ENCODE results near the gene IFNAR1.
"Not testable (repeated sequence)": the region's sequence is repeated elsewhere in the genome, so short reads cannot be mapped to it uniquely, and the experiment has no call there.

IFNAR1 gene

DNA sequence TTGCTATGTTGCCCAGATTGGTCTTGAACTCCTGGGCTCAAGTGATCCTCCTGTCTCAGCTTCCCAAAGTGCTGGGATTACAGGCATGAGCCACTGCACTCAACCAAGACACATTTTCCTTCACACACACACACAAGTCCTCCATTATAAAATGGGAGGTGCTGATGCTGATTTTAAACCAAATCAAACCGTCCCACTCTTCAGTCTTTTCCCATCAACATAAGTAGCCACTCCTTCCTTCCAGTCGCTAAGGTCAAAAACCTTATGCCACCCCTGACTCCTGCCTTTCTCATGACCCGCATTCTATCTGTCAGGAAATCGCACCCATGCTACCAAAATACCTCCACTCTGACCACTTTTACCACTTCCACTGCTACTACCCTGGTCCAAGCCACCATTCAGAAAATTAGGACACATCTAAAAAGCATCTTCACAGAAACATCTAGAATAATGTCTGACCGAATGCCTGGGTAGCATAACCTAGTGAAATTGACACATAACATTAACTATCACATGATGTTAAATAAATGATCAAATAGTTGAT is 50.4 kb downstream of the IFNAR1 start:
- no peak for DNase-seq (ENCODE audit: low read depth, low spot score)

DNA sequence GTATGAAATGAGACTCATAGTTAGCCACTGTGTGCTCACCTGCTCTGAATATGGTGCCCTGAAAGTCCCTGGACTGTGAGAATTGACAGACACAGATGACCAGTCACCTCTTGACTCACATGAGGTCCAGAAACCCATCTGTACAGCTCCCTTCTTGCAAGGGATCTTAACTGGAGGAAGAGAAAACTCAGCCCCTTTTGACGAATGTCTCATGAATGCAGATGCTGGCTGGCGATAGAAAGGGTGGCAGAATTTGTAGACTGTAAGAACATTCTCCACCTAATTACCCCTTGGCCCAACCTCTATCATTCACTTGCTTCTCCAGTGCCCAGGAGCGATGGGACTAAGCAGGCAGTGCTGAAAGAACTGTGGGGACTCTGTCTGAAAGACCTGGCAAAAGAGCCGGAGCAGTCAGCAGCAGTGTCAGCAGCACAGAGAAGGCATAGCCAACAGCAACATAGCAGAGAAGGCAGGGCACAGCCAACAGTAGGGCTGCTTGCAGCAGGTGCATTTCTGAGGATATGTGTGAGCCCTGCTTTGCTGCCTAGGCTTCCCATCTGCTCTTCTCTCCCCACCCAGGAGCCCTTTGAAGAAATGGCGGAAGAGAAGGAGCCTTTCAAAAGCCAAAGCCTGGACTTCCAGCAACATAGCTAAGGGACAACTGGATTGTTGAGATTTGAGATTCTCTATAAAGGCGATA is 52.6 kb downstream of the IFNAR1 start:
- no peak for DNase-seq (ENCODE audit: low read depth, low spot score)

DNA sequence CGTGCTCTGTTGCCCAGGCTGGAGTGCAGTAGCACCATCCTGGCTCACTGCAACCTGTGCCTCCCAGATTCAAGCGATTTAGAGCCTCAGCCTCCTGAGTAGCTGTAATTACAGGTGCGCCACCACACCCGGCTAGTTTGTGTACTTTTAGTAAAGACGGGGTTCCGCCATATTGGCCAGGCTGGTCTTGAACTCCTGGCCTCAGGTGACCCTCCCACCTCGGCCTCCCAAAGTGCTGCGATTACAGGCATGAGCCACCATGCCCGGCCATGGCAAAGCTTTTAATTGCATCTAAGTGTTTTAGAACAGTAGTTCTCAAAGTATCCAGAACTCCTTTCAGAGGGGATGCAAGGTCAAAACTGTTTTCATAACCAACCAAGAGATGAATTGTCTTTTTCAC is 53.3 kb downstream of the IFNAR1 start:
- DNase-seq (ENCODE audit: low read depth, low spot score): no peak

DNA sequence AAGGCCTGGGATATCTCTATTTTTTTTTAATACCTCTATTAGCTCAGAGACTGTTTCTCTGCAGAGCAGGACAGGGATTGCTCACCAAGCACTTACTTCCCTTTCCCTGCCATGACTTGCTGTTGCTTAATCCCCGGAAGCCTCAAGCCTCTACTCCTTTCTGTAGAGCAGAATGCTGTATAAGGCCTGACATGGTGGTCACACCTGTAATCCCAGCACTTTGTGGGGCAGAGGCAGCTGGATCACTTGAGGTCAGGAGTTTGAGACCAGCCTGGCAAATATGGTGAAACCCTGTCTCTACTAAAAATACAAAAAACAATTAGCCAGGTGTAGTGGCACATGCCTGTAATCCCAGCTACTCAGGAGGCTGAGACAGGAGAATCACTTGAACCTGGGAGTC is 55.2 kb downstream of the IFNAR1 start:
- not testable (repeated sequence) for DNase-seq (ENCODE audit: low read depth, low spot score)

DNA sequence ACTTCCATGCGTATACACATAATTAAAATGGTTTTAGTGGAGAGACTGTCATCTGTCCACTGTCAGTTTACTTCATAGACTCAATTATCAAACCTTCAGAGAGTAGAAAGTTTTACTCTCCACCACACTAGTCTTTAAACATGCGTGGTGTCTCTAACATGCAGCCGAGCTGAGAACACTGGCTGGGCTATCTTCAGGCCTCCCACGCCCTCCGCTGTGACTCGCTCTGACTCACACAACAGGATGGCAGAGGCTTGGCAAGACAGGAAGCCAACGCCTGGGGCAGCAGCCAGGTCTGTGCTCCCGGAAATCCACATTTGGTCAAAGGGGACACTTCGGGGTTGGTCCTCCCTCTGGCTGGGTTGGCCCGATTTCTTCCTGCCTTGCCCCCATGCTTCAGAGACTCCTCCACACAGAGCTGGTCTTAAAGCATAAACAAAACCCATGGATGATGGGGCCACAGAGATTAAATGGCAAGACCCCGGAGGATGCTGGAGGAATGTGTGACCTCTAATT is 55.8 kb downstream of the IFNAR1 start:
- peak; percentile 73 for DNase-seq (ENCODE audit: low read depth, low spot score)

- not testable (repeated sequence) for DNase-seq (ENCODE audit: low read depth, low spot score)
Observed at GRCh38 chr21:33381381-33381780, 56.6 kb downstream of the IFNAR1 start.

- peak; percentile 47 for DNase-seq (ENCODE audit: low read depth, low spot score)
Observed at GRCh38 chr21:33383056-33383888, 58.5 kb downstream of the IFNAR1 start.

GRCh38 chr21:33384841-33385331 is 60.1 kb downstream of the IFNAR1 start:
- DNase-seq (ENCODE audit: low read depth, low spot score): no peak

DNA sequence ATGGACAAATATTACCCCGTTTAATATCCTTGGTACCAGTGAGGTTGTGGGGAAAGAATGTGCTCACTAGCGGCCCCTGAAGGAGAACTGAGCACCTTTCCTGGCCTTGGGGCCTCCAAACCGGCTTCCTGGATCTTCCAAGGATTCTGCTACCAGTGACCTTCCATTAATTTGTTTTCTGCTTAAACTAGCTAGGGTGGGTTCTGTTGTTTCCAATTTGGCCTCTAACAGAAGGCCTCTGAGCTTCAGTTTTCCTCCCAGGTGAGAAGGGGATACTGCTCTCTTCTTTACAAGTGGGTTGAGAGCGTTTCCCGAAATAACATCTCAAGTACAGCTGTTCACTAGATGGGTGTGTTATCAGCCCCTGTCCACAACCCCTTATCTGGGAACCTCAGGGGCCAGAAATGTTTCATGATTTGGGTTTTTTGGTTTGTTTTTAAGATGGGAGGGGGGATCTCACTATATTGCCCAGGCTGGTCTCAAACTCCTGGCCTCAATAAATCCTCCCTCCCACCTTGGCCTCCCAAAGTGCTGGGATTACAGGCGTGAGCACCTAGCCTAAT is 61.5 kb downstream of the IFNAR1 start:
- no peak for DNase-seq (ENCODE audit: low read depth, low spot score)

DNA sequence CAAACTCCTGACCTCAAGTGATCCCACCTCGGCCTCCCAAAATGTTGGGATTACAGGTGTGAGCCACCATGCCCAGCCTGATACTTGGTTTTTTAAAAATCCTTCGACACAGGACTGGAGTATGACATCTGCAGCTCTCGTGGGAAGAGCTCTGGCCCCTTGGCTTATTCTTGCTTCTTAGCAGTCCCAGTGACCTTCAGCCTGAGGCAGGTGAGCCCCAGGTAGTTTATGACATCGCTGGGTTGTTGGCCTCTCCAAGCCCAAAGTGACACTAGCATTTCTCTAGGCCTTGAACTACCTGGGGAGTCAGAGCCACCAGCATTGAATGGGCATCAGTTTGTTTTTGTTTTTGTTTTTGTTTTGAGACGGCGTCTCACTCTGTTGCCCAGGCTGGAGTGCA is 62.5 kb downstream of the IFNAR1 start:
- no peak for DNase-seq (ENCODE audit: low read depth, low spot score)

DNA sequence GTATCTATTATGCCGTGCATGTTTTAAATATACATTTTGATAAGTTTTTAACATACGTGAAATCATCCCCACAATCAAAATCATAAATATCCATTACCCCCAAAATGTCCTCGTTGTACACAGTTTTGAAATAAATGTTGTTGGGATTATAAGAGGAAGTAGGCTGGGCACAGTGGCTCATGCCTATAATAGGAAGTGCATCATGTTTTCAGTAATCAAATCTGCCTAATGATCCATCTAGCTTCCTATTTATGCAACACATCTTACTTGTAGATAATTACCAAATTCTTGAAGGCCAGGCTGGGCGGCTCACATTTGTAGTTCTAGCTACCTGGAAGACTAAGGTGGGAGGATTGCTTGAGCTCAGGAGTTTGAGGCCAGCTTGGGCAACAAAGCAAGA is 63.4 kb downstream of the IFNAR1 start:
- no peak for DNase-seq (ENCODE audit: low read depth, low spot score)

GRCh38 chr21:33390479-33390878 is 65.7 kb downstream of the IFNAR1 start:
- DNase-seq (ENCODE audit: low read depth, low spot score): no peak

GRCh38 chr21:33391656-33392055 is 66.9 kb downstream of the IFNAR1 start:
- DNase-seq (ENCODE audit: low read depth, low spot score): no peak

DNA sequence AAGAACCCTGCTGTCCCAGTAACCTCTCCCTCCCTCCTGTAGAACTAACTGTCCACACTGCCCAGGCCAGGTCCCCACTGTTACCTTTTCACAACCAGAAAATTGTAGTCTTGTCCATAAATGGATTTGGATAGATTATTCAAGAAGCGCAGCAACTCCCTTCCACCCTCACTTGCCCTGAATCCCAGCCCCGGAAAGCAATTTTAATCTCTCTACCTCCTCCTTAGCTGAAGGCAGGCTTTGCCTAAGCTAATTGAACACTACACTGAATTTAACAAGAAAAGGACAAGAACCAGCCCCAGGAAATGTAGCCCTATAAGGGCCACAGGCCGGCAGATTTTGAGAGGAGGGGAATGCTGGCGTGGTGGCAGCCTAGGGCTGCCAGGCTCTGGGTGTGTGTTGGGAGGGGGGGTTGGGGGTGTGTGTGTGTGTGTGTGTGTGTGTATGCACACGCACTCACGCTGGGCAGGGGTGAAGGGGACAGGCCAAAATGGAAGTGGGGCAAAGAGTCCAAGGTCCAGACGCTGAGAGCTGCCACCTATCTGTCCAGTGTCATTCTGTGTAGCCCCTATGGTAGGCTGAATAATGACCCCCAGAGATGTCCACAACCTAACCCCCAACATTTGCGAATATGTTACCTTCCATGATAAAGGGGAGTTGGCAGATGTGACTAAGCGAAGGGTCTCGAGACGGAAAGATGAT is 67.7 kb downstream of the IFNAR1 start:
- DNase-seq (ENCODE audit: low read depth, low spot score): no peak

DNA sequence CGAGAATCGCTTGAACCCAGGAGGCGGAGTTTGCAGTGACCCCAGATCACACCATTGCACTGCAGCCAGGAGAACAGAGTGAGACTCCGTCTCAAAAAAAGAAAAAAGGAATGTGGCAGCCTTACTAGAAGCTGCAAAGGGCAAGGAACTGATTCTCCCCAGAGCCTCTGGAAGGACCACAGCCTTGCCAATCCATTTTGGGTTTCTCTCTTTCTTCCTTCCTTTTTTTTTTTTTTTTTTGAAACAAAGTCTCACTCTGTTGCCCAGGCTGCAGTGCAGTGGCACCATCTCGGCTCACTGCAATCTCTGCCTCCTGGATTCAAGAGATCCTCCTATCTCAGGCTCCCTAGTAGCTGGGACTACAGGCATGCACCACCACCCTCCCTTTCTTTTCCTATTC is 68.6 kb downstream of the IFNAR1 start:
- no peak for DNase-seq (ENCODE audit: low read depth, low spot score)

DNA sequence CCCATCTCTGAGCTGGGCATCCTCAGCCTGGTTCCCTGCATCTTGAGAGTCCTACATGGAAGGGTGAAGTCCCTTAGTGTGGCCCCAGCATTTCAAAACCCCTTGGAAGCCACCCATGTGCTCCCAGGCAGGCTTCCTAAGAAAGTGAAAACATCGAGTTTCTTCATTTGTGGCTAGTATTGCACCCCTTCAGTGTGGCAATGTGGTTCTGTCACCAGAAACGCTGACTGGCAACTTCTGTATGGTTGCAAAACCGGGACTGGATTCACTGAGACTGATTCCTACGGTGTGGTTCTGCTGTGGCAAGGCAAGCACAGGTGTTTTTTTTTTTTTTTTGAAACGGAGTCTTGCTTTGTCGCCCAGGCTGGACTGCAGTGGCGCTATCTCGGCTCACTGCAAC is 69.5 kb downstream of the IFNAR1 start:
- DNase-seq (ENCODE audit: low read depth, low spot score): no peak

- no peak for DNase-seq (ENCODE audit: low read depth, low spot score)
Observed at GRCh38 chr21:33395891-33396331, 71.1 kb downstream of the IFNAR1 start.

DNA sequence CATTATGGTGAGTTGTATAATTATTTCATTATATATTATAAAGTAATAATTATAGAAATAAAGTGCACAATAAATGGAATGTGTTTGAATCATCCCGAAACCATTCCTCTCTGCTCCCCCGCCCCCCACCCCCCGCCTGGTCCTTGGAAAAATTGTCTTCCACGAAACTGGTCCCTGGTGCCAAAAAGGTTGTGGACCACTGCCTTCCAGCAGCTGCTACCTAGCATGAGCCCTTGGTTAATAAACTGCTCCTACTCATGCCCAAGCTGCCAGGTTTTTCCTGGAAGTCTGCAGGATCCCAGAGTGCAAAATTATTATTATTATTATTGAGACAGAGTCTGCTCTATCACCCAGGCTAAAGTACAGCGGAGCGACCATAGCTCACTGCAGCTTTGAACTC is 71.7 kb downstream of the IFNAR1 start:
- no peak for DNase-seq (ENCODE audit: low read depth, low spot score)

DNA sequence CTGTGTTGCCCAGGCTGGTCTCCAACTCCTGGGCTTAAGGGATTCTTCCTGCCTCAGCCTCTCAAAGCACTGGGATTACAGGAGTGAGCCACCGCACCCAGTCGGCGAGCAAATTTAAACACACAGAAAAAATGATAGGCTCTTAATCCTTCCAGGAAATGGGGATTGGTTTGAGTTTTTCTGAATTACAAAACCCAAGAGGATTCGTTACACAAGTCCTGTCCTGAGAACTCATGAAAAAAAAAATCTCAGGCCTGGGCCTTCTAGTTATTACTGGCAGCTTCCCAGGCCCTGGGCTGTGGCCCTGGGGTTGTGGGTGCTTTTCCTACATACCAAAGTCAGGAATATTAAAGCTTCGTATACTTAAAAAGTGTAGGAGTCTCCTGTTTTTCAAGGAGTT is 72.2 kb downstream of the IFNAR1 start:
- DNase-seq (ENCODE audit: low read depth, low spot score): no peak

GRCh38 chr21:33397717-33398116 is 72.9 kb downstream of the IFNAR1 start:
- no peak for DNase-seq (ENCODE audit: low read depth, low spot score)

GRCh38 chr21:33398361-33398760 is 73.6 kb downstream of the IFNAR1 start:
- no peak for DNase-seq (ENCODE audit: low read depth, low spot score)

GRCh38 chr21:33401630-33401992 is 76.8 kb downstream of the IFNAR1 start:
- DNase-seq (ENCODE audit: low read depth, low spot score): no peak
